Glutamatergic neuron (in vitro differentiated cells): ENCODE measurements around the gene HTRA2. TPM values are rescaled to one million over a fixed set of nuclear protein-coding genes. Genes with fewer than 3 reads are reported as not detected.

Experiments used
- DNase-seq: peaks from one replicate; pipeline ENCODE4 v3.0.0; 2022
- H3K27ac Mint-ChIP-seq: one replicate; pipeline ENCODE4 v1.8.0; 2020; ENCODE audit warnings: mild to moderate bottlenecking, mixed read lengths, inconsistent platforms; ENCODE audit not compliant: unreplicated experiment
- H3K27me3 Mint-ChIP-seq: one replicate; pipeline ENCODE4 v1.8.0; 2020; ENCODE audit warnings: mild to moderate bottlenecking, moderate library complexity, mixed read lengths, inconsistent platforms; ENCODE audit not compliant: unreplicated experiment
- H3K36me3 Mint-ChIP-seq: one replicate; pipeline ENCODE4 v1.8.0; 2020; ENCODE audit warnings: mild to moderate bottlenecking, mixed read lengths, inconsistent platforms; ENCODE audit not compliant: unreplicated experiment
- H3K4me1 Mint-ChIP-seq: one replicate; pipeline ENCODE4 v1.8.0; 2020; ENCODE audit warnings: mild to moderate bottlenecking, low read depth, mixed read lengths, inconsistent platforms; ENCODE audit not compliant: unreplicated experiment
- H3K4me3 Mint-ChIP-seq: one replicate; pipeline ENCODE4 v1.8.0; 2020; ENCODE audit warnings: mild to moderate bottlenecking, mixed read lengths, inconsistent platforms; ENCODE audit not compliant: unreplicated experiment
- H3K9me3 Mint-ChIP-seq: one replicate; pipeline ENCODE4 v1.8.0; 2020; ENCODE audit warnings: mild to moderate bottlenecking, moderate library complexity, mixed read lengths, inconsistent platforms; ENCODE audit not compliant: unreplicated experiment
- CTCF ChIP-seq: fragments of 200-600 bp; sonication (generic); IDR thresholded peaks from one replicate; pipeline ENCODE4 v1.5.0; 2021; ENCODE audit not compliant: partially characterized antibody, unreplicated experiment
- total RNA-seq: library from RNA; stranded (reverse); fragmentation: NEBNext Ultra II Directional; extraction: Animal tissue kit (Norgen Biotek cat#: 25700); gene quantifications from one replicate; pipeline ENCODE4 v1.2.1, GENCODE V29; 2021; ENCODE audit not compliant: unreplicated experiment

Gene HTRA2
- total RNA-seq, 1 donor from 2014 or later = 46.7 TPM

- H3K27ac Mint-ChIP-seq = no peak within 1 kb of the TSS
Observed at GRCh38 chr2:74514368-74515270, 15.1 kb upstream of the HTRA2 start, which contains the start of gene TLX2. Gene TLX2 (plus strand): TSS chr2:74514450. CDS start chr2:74514807, 357 bp downstream.

GRCh38 chr2:74515271-74515980, 14.3 kb upstream of the HTRA2 start:
- DNase-seq = no peak
- Mint-ChIP-seq H3K27ac (no peak overlapping the region), H3K27me3 (peaks cover 28% of the 10 kb centered on the region), H3K9me3 (peaks cover 13% of the 10 kb centered on the region), H3K4me1 (peaks cover 6% of the 10 kb centered on the region), H3K4me3 (peak overlapping the region; percentile 76), H3K36me3 (peaks cover 8% of the 10 kb centered on the region)
- TF ChIP-seq CTCF = no peak

More at GRCh38 chr2:74514368-74515270, 15.1 kb upstream of the HTRA2 start, which contains the start of gene TLX2:
- Mint-ChIP-seq H3K4me1 (peaks cover 6% of the 10 kb centered on the region), H3K36me3 (peaks cover 8% of the 10 kb centered on the region), H3K9me3 (peaks cover 15% of the 10 kb centered on the region), H3K27me3 (peaks cover 27% of the 10 kb centered on the region), H3K4me3 (peak within 1 kb of the TSS; percentile 78)
- no peak for TF ChIP-seq CTCF
- DNase-seq = peak; percentile 65

GRCh38 chr2:74515981-74516633, 13.6 kb upstream of the HTRA2 start:
- peak; percentile 78 for DNase-seq
- no peak overlapping the region for H3K27ac Mint-ChIP-seq
- peaks cover 8% of the 10 kb centered on the region for H3K36me3 Mint-ChIP-seq
- TF ChIP-seq CTCF = no peak
- H3K4me1 Mint-ChIP-seq = peaks cover 6% of the 10 kb centered on the region
- peaks cover 27% of the 10 kb centered on the region for H3K27me3 Mint-ChIP-seq
- peaks cover 13% of the 10 kb centered on the region for H3K9me3 Mint-ChIP-seq
- peak overlapping the region; percentile 53 for H3K4me3 Mint-ChIP-seq

GRCh38 chr2:74516650-74517049, 13.1 kb upstream of the HTRA2 start:
- Mint-ChIP-seq H3K4me3 (peak overlapping the region; percentile 53), H3K9me3 (peaks cover 11% of the 10 kb centered on the region), H3K27ac (no peak overlapping the region), H3K27me3 (peaks cover 27% of the 10 kb centered on the region), H3K36me3 (peaks cover 8% of the 10 kb centered on the region), H3K4me1 (peaks cover 4% of the 10 kb centered on the region)
- DNase-seq = peak; percentile 11
- TF ChIP-seq CTCF = no peak
